OCI-LY1 (cell line): ENCODE results near the gene GSG1L.

Experiments used
- H2AFZ ChIP-seq: fragments of 200-600 bp; sonication (generic), shearing (Covaris generic); 2 replicates; pipeline ENCODE4 v1.6.0; 2014; ENCODE audit warnings: antibody characterized with exemption, mild to moderate bottlenecking, low read length
- H3F3A ChIP-seq: fragments of 200-600 bp; sonication (generic), shearing (Covaris generic); 2 replicates; pipeline ENCODE4 v1.6.0; 2014; ENCODE audit warnings: mild to moderate bottlenecking, antibody characterized with exemption, low read length, moderate library complexity; ENCODE audit not compliant: insufficient read depth
- H3K27ac ChIP-seq: fragments of 200-600 bp; sonication (generic); 2 replicates; pipeline ENCODE4 v1.5.1; 2014; ENCODE audit warnings: low read length, mixed run types, mild to moderate bottlenecking, low read depth; ENCODE audit not compliant: poor library complexity, severe bottlenecking
- H3K27me3 ChIP-seq: fragments of 200-600 bp; sonication (generic); 2 replicates; pipeline ENCODE4 v1.6.0; 2014; ENCODE audit warnings: antibody characterized with exemption, mild to moderate bottlenecking, low read length, moderate library complexity; ENCODE audit not compliant: insufficient read depth
- H3K36me3 ChIP-seq: fragments of 200-600 bp; sonication (generic); 2 replicates; pipeline ENCODE4 v1.6.1; 2014; ENCODE audit warnings: mild to moderate bottlenecking, antibody characterized with exemption, low read length, moderate library complexity, mixed read lengths; ENCODE audit not compliant: insufficient read depth
- H3K4me1 ChIP-seq: fragments of 200-600 bp; sonication (generic); 2 replicates; pipeline ENCODE4 v1.5.1; 2014; ENCODE audit warnings: mild to moderate bottlenecking, low read length, moderate library complexity; ENCODE audit not compliant: insufficient read depth, severe bottlenecking
- H3K4me2 ChIP-seq: fragments of 200-600 bp; sonication (generic), shearing (Covaris generic); 2 replicates; pipeline ENCODE4 v1.6.1; 2014; ENCODE audit warnings: low read length
- H3K4me3 ChIP-seq: fragments of 200-600 bp; sonication (generic); 2 replicates; pipeline ENCODE4 v1.5.1; 2014; ENCODE audit warnings: low read length, low read depth, mild to moderate bottlenecking, mixed read lengths; ENCODE audit not compliant: poor library complexity, severe bottlenecking
- H3K79me2 ChIP-seq: fragments of 200-600 bp; shearing (Covaris generic); 2 replicates; pipeline ENCODE4 v1.6.1; 2016; ENCODE audit warnings: mixed run types, low read length, mixed read lengths; ENCODE audit not compliant: insufficient read depth
- H3K9ac ChIP-seq: fragments of 200-600 bp; sonication (generic), shearing (Covaris generic); 2 replicates; pipeline ENCODE4 v1.6.1; 2014; ENCODE audit warnings: mild to moderate bottlenecking, low read length, mixed read lengths
- H3K9me2 ChIP-seq: fragments of 200-600 bp; sonication (generic), shearing (Covaris generic); 2 replicates; pipeline ENCODE4 v1.6.1; 2014; ENCODE audit warnings: low read depth, mild to moderate bottlenecking, low read length, mixed read lengths
- H3K9me3 ChIP-seq: fragments of 200-600 bp; shearing (Covaris generic); 2 replicates; pipeline ENCODE4 v1.6.1; 2014; ENCODE audit warnings: low read length, mixed read lengths
- H4K20me1 ChIP-seq: fragments of 200-600 bp; sonication (generic), shearing (Covaris generic); 2 replicates; pipeline ENCODE4 v1.6.0; 2016; ENCODE audit warnings: mild to moderate bottlenecking, low read length; ENCODE audit not compliant: insufficient read depth
- CTCF ChIP-seq: fragments of 200-600 bp; sonication (generic), shearing (Covaris generic); IDR thresholded peaks from 2 replicates; pipeline ENCODE4 v1.5.1; 2017; ENCODE audit warnings: mild to moderate bottlenecking, antibody characterized with exemption, low read length, moderate library complexity, mixed read lengths
- EZH2 ChIP-seq: fragments of 200-600 bp; sonication (generic), shearing (Covaris generic); IDR thresholded peaks from 2 replicates; pipeline ENCODE4 v1.8.0; 2017; ENCODE audit warnings: borderline replicate concordance, mixed run types, mild to moderate bottlenecking, antibody characterized with exemption, low read length, moderate library complexity, mixed read lengths

Gene GSG1L

DNA sequence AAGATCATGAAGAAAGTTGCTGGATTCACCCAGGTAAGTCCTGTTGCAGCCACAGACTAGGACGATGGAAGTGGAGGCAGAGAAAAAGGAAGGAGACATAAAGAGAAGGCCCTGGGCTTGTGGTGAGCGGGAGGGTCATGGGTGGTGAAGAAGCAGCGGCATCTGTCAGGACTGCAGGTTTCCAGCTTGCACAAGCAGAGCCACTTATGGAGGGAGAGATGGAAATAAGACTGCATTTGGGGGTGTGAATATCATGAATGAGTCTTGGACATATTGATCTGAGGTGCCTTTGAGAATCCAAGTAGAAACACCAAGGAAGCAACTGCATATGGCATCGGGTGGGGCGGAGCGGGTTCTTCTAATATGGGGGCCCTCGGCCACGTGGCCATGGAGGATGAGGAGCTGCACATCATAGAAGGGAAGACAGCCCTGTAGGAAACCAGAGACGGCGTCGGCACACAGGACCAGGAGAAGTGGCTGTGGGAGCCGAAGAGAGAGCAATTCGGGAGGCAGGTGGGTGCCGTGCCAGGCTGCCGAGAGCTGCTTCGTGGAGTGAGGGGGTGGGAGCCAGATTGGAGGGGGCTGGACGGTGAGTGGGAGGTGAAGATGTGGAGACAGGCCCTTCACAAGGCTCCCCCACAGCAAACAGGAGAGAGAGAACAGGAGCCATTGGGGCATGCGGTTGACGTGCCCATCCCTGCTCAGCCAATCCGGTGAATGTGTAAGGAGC is 243.5 kb downstream of the GSG1L start:
- H3F3A ChIP-seq = no peaks in the 10 kb centered on the region
- H3K27ac ChIP-seq = no peak overlapping the region
- no peaks in the 10 kb centered on the region for H3K4me1 ChIP-seq
- H3K9ac ChIP-seq = no peak overlapping the region
- H3K36me3 ChIP-seq = no peaks in the 10 kb centered on the region
- peaks cover 5% of the 10 kb centered on the region; the same call in 1 of the 2 replicates for H3K27me3 ChIP-seq
- H4K20me1 ChIP-seq = no peaks in the 10 kb centered on the region
- no peaks in the 10 kb centered on the region for H3K79me2 ChIP-seq
- no peaks in the 10 kb centered on the region for H3K9me3 ChIP-seq
- no peak overlapping the region for H2AFZ ChIP-seq
- H3K9me2 ChIP-seq = no peaks in the 10 kb centered on the region
- H3K4me3 ChIP-seq = no peak overlapping the region
- no peak overlapping the region for H3K4me2 ChIP-seq
- TF ChIP-seq CTCF = no peak
- no peak for TF ChIP-seq EZH2

GRCh38 chr16:27819356-27819755 is 244.2 kb downstream of the GSG1L start:
- Histone ChIP-seq H3K9me3 (no peaks in the 10 kb centered on the region), H3K4me3 (no peak overlapping the region), H3K4me1 (no peaks in the 10 kb centered on the region), H2AFZ (no peak overlapping the region), H3K27ac (no peak overlapping the region), H3K27me3 (peaks cover 5% of the 10 kb centered on the region; the same call in 1 of the 2 replicates), H3K79me2 (no peaks in the 10 kb centered on the region), H3K9me2 (no peaks in the 10 kb centered on the region), H3K9ac (no peak overlapping the region), H3K36me3 (no peaks in the 10 kb centered on the region), H4K20me1 (no peaks in the 10 kb centered on the region), H3K4me2 (no peak overlapping the region), H3F3A (no peaks in the 10 kb centered on the region)
- TF ChIP-seq CTCF = no peak
- TF ChIP-seq EZH2 = no peak

DNA sequence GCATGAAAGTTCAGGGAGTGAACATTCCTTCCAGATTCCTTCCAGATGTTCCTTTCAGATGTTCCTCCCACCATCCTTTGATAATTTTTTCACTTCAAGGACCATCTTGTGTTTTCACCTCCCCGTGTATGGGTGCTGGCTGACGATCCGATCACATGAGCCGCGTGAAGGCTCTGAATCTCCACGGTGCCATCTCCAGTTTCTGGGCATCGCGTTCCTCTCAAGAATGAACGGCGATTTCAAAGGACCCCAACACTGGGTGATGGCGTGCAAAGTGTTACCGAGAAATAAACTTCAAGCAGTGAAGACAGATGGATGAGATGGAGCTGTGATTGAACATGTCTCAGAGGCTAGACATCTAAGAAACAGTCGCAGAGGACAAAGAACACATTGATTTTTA is 245.3 kb downstream of the GSG1L start:
- Histone ChIP-seq H3K4me3 (no peak overlapping the region), H4K20me1 (no peaks in the 10 kb centered on the region), H3K4me1 (no peaks in the 10 kb centered on the region), H3F3A (no peaks in the 10 kb centered on the region), H3K36me3 (no peaks in the 10 kb centered on the region), H3K27me3 (peaks cover 5% of the 10 kb centered on the region; the same call in 1 of the 2 replicates), H3K4me2 (no peak overlapping the region), H3K9ac (no peak overlapping the region), H3K79me2 (no peaks in the 10 kb centered on the region), H2AFZ (no peak overlapping the region), H3K9me2 (no peaks in the 10 kb centered on the region), H3K27ac (no peak overlapping the region), H3K9me3 (no peaks in the 10 kb centered on the region)
- TF ChIP-seq CTCF (no peak), EZH2 (no peak)
